Head of caudate nucleus (tissue), 42 donors: Measurements from ENCODE around the gene PLCB1.
"Not testable (repeated sequence)": the region's sequence is repeated elsewhere in the genome, so short reads cannot be mapped to it uniquely, and the experiment has no call there.

Experiments used
- DNase-seq, 42 donors: peaks; one replicate each; pipeline versions ENCODE4 v3.0.0 to v3.0.0-alpha.2; 2020 to 2021; ENCODE audit warnings: mixed read lengths in 7 of 42
- intact Hi-C: fragments of 100-400 bp; cut with DNase I; formaldehyde crosslinking; loops from one replicate; pipeline ENCODE4 v1.15.0; 2022

Gene PLCB1

DNA sequence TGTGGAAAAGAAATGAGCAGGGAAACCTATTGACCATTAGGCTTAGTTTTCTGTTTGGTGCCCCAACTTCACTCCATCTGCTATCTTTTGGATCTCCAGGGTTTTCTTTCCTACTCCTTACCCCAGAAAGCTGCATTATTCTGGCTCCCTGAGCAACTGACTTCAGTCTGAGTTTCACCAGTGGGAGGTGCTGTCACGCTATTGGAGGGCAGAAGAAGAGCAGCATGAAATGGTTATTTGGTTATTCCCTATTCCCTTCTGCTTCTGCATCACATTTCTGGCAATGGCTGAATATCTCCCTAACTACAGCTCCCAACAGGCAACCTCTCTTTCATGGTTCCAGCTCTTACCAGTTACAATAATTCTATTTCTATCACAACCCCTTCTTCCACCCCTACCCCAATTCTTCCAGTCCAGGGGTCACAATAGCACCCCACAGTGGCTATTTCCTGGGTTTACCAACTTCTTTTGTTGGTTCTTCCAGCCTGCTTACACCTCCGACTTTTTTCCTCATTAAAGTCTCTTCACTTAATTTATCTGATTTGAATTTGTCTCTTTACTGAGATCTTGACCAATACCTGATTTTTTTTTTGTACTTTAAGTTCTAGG is 311.5 kb downstream of the PLCB1 start:
- DNase-seq = no peak
- intact Hi-C loops = no loop called here

- intact Hi-C loops = no loop called here
- DNase-seq = no peak
These were observed 315.4 kb downstream of the PLCB1 start for GRCh38 chr20:8447262-8448120.

DNA sequence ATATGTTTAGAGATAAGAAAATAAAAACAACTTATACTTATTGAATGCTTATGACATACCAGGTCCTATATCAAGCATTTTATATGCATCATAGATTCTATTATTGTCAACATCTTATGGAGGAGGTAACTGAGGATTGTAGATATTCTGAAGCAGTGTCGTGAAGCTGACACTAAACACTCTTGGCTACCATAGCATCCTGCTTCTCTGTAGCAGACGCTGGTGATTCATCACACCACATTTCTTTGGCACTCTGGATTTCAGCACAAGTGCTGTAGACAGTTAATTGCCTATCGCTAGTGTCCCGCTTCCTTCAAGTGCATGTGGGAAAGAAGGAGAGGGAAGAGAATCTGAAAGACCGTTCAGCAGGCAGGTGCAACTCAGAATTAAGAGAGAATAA is 317.1 kb downstream of the PLCB1 start:
- intact Hi-C loops = no loop called here
- peak in 2 of 42 donors; percentile 34 to 52 for DNase-seq

- intact Hi-C loops = no loop called here
- DNase-seq = peak in 15 of 42 donors; percentile 3 to 70 (median 28)
These were observed 322.2 kb downstream of the PLCB1 start for GRCh38 chr20:8454137-8454712.

- no peak for DNase-seq
- intact Hi-C loops = no loop called here
These were observed 324.7 kb downstream of the PLCB1 start for GRCh38 chr20:8456765-8457164.

DNA sequence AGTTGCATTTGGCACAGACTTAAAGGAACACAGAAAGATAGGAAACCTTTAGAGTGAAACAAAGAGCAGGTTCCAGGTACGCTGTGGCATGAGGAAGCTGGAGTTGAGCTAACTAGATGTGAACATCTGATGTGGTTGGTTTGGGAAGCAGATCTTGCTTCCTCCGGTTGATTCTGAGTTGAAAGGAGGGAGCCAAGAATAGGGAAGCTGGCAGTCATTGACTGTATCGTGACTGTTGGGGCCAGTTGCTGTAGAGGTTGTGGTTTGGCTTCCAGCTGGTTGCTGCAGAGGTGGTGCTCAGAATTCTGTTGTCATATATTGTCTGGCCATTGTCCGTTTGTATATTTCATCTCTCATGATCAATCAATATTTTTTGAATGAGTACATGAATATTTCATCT is 325.9 kb downstream of the PLCB1 start:
- no peak for DNase-seq
- intact Hi-C loops = no loop called here

DNA sequence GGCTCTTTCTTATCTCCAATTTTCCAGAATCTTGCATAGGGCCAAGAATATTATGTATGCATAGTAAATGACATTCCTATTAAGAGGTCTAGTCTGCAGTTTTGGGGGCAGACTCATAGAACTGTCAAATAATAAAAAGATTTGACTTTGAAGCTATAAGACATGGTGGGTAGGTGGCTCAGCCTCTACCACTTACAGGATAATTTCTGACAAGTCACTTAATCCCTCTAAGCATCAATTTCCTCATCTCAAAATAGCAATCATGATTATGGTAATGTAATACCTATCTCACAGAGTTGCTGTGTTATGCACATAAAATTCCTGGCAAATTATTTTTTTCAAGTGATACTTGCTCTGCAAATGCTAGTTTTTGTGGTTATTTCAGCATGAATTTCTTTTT is 329.1 kb downstream of the PLCB1 start:
- intact Hi-C loops = no loop called here
- peak in 9 of 42 donors; percentile 6 to 67 (median 30) for DNase-seq

GRCh38 chr20:8464368-8464767 is 332.3 kb downstream of the PLCB1 start:
- DNase-seq = no peak
- intact Hi-C loops = no loop called here

- intact Hi-C loops, DNase-seq: not testable (repeated sequence)
These were observed 334.7 kb downstream of the PLCB1 start for GRCh38 chr20:8466781-8467180.

DNA sequence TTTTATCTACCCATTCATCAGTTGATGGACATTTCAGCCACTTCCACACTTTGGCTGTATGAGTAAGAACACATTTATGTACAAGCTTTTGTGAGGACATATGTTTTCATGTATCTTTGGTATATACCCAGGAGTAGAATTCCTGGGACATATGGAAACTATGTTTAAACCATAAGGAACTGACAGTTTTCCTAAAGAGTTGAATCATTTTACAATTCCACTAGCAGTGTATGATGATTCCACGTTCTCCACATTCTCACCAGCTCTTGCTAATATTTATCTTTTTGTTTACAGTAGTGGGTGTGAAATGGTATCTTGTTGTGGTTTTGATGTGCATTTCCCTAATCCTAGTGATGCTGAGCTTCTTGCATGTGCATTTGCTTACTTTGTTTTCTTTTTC is 338.1 kb downstream of the PLCB1 start:
- DNase-seq = no peak
- intact Hi-C loops = no loop called here

DNA sequence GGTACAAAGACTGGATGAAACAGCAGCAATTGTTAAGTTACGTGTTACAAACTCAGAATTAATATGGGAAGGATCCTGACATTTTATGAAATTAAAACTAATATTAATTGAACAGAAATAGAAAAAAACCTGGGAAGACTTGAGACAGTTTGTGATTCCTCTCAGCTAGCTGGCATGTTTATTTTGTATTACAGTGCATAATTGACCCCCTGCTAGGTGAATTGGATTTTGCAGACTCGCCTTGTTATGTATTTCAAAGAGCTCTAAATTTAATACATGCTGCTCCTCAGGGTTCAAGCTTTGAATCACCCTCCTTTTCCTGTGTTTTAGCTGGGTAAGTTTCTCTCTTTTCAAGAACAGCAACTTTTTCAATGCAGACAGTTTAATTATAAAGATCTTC is 339.4 kb downstream of the PLCB1 start:
- intact Hi-C loops = no loop called here

DNA sequence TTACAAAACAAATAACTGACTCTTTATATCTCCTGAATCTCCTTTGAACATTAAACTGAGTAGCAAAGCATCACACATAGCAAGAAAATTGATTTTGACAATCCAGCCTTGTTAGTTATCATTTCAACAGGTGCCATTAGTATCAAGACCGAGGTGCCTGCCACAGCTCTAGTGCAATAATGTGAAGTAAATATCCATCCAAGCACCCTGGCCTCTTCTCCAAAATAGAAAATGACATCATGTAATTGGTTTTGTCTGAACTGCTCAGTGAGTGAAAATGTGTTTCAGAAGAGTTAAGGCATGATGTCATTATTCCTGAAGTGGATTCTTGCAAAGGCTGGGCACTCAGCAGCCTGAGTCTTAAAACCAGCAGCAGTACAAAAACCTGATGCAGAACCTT is 341.4 kb downstream of the PLCB1 start:
- intact Hi-C loops = no loop called here
- no peak for DNase-seq

More for the DNA sequence above, 339.4 kb downstream of the PLCB1 start:
- no peak for DNase-seq

- no peak for DNase-seq
- intact Hi-C loops = no loop called here
These were observed 342.1 kb downstream of the PLCB1 start for GRCh38 chr20:8474027-8474668.

GRCh38 chr20:8476021-8476420 is 344.0 kb downstream of the PLCB1 start:
- no peak for DNase-seq
- intact Hi-C loops = no loop called here

DNA sequence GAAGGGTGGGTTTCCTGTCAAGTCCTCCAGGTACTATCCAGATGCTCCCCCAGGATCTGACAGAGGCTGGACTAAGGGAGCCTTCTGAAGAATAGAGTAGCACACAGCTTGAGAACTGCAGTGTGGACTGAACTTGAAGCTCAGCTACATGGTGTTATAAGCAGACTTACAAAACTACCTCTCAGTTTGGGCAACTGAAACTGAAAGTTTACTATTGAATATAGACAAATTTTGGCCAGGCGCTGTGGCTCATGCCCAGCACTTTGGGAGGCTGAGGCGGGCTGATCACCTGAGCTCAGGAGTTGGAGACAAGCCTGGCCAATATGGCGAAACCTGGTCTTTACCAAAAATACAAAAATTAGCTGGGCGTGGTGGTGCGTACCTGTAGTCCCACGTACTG is 348.5 kb downstream of the PLCB1 start:
- DNase-seq = no peak
- intact Hi-C loops = no loop called here

GRCh38 chr20:8487696-8488095 is 355.6 kb downstream of the PLCB1 start:
- peak in 5 of 42 donors; percentile 4 to 23 (median 21) for DNase-seq

DNA sequence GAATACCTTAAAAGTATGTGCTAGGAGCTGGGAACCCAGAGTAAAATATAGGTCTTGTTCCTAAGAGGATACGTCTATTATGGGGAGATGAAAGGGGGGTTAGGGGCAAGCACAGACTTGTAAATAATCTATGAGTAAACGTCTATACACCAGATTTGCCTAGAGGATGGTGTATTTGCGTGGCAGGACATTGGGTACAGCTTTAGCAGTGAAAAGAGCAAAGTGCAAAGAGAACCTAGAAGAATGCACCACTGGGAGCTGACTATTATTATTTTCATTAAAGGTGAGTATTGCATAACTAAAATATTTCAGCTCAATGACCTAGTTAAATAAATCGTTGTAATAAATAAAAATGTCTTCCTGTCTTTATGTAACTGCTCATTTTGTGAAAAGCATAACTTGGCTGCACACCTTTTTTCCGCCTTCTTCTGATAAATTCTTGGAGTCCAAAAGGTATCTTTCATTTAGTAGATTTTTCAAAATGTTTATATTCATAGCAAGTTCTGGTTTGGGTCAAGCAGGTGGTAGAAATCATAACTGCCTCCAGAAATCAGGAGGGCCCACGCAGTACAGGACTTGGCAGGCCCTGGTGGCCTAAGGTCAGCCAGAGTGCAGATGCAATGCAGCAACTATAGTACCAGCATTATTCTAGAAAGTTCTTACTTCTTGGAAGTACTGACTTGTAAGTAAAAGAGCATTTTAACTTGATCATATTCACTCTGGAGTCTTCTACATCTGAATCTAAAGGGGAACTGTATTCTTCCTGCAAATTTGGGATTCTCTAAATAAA is 357.2 kb downstream of the PLCB1 start:
- DNase-seq = no peak
- intact Hi-C loops = no loop called here

More at GRCh38 chr20:8487696-8488095, 355.6 kb downstream of the PLCB1 start:
- intact Hi-C loops = no loop called here

GRCh38 chr20:8490076-8490830 is 358.2 kb downstream of the PLCB1 start:
- intact Hi-C loops = no loop called here
- DNase-seq = no peak
